HEK293T (cell line): ENCODE results near the gene TBC1D3B.

Experiments
- ELF4 ChIP-seq: fragments of 450-650 bp; IDR thresholded peaks from 2 replicates; pipeline ENCODE4 v1.6.1; 2017; ENCODE audit warnings: antibody characterized with exemption
- LEF1 ChIP-seq: fragments of 450-650 bp; IDR thresholded peaks from 2 replicates; pipeline ENCODE4 v1.6.1; 2017; ENCODE audit warnings: mild to moderate bottlenecking, borderline replicate concordance

GRCh38 chr17:36148559-36149295, 27.7 kb downstream of the TBC1D3B start:
- TF ChIP-seq LEF1 (no peak), ELF4 (no peak)
